Measurements from ENCODE around the gene SLC25A19. TPM values are rescaled to one million over a fixed set of nuclear protein-coding genes. Genes with fewer than 3 reads are reported as not detected.

SLC25A19 gene
- total RNA-seq, 1 donor from 2014 or later, result 10.5 TPM

DNA sequence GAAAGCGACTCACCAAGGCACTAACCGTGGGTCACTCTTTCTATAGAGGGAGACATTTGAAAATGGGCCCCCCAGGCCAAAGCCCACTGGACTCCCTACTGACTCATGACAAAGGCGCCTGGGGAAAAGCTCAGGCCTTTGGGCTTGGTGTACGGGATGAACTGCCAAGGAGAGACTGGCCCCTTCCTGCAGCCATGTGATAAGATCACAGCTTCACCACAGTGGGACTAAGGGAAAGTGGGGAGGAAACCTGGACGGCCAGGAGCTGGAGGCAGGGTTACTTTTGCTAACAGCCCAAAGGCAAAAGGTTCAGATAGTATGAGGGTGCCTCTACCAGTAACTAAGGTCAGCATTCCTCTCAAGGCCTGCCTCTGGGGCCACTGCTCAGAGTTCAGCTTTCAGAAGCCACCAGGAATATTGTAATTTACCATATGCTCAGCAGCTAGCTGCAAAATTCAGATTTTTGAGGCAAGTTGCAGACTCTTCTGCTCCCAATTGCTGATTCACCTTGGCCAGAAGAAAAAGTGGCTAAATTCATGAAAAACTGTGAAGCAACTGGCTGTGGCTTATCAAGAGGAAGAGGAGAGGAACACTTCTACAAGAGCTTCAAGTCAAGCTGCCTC is 37.1 kb upstream of the SLC25A19 start:
- TF ChIP-seq, protein P1, sequence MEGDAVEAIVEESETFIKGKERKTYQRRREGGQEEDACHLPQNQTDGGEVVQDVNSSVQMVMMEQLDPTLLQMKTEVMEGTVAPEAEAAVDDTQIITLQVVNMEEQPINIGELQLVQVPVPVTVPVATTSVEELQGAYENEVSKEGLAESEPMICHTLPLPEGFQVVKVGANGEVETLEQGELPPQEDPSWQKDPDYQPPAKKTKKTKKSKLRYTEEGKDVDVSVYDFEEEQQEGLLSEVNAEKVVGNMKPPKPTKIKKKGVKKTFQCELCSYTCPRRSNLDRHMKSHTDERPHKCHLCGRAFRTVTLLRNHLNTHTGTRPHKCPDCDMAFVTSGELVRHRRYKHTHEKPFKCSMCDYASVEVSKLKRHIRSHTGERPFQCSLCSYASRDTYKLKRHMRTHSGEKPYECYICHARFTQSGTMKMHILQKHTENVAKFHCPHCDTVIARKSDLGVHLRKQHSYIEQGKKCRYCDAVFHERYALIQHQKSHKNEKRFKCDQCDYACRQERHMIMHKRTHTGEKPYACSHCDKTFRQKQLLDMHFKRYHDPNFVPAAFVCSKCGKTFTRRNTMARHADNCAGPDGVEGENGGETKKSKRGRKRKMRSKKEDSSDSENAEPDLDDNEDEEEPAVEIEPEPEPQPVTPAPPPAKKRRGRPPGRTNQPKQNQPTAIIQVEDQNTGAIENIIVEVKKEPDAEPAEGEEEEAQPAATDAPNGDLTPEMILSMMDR (conservative IDR thresholded peaks at IDR 0.05; ENCODE audit: low read depth, low read length), result no peak
- no peak for DNase-seq (ENCODE audit: low read depth)
- no peak overlapping the region for H3K4me3 ChIP-seq (ENCODE audit: low read depth, low read length)

DNA sequence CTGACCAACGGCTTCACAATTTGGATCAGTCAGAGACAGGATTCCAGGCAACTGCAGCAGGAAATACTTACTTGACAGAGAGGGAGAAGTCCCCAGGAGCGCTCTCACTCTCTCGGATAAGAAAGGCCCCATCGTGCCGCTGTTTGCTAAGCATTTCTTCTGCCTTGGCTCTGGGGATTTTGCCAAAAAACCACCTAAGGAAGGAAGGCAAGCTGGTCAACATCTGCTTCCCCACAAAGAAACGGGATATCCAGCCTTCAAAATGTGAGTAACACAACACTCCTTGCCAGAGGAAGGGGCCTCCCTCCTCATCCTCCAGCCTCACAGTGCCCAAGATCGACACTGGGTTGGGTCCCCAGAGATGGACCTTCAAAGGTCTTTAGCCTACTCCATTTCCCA is 36.6 kb upstream of the SLC25A19 start:
- DNase-seq (ENCODE audit: low read depth), result no peak
- TF ChIP-seq, protein P1 (conservative IDR thresholded peaks at IDR 0.05; ENCODE audit: low read depth, low read length), result no peak
- no peak overlapping the region for H3K4me3 ChIP-seq (ENCODE audit: low read depth, low read length)

DNA sequence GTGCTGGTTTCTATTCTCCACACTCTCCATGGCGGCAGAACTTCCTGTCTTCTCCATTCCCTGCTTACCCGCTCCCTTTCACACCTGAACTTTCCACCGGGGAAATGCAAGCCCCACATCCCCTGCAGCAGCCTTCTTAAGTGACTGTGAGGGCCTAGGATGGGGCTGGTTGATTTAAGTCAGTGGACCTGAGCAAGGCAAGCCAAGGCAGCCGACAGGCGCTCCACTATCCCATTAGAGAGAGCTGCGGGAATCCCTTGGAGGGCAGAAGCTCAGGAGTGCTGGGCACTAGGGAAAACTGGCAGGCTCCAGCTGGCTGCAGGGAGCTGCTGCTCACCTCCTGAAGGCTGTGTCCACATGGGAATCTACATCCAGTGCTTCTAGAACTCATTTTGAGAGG is 36.1 kb upstream of the SLC25A19 start:
- no peak for DNase-seq (ENCODE audit: low read depth)
- no peak overlapping the region for H3K4me3 ChIP-seq (ENCODE audit: low read depth, low read length)
- TF ChIP-seq, protein P1 (conservative IDR thresholded peaks at IDR 0.05; ENCODE audit: low read depth, low read length), result no peak

DNA sequence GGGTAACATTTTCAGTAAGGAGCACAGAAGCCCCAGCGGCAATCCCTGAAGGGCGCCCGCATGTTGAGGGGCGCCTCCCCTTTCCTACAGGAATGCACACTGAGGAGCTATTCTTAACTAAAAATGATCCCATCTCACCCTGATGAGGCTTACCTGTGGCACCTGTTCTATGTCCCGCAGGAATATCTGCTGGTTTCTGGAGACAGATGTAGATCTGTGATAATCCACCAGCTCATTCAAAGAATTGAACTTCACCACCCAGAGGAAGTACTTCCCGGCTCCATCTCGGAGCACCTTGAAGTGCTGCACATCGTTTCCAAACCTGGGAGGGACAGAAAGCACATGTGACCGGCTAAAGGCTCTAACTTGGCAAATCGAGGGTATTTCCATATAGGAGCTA is 32.3 kb upstream of the SLC25A19 start:
- no peak overlapping the region for H3K4me3 ChIP-seq (ENCODE audit: low read depth, low read length)
- no peak for DNase-seq (ENCODE audit: low read depth)
- TF ChIP-seq, protein P1 (conservative IDR thresholded peaks at IDR 0.05; ENCODE audit: low read depth, low read length), result no peak

DNA sequence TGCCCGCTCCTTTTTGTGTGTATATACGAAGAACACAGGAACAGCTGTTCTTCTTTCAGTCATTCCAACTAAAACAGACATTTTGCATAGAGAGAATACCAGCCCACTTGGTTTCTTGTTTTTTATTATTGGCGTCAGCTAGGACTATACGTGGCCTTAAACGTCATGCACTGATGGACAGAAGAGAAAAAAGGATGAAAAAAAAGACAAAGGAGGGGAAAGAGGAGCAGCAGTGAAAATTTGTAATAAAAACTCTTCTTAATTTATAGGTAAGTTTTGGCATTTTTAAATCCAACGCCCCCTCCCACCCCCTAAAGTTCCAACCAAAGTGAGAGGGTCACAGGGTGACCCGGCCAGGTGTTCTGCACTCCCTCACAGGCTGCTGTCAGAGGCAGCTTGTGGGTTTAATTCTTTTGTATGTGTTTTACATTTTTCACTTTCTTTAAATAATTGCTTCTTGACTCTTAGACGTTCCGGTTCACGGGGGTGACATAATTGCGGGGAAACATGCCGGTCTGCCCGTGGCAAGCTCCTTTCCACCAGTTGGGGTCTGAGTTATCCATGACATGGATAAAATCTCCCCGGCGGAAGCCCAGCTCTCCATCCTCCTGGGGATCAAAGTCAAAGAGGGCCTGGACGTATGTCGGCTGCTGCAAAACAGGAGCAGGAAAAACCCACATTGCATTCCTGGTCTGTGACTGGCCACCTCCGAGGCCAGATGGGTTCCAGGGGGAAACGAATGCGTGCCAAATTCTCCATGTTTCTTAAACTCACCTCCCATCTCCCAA is 30.9 kb upstream of the SLC25A19 start:
- TF ChIP-seq, protein P1 (conservative IDR thresholded peaks at IDR 0.05; ENCODE audit: low read depth, low read length), result no peak
- no peak for DNase-seq (ENCODE audit: low read depth)
- H3K4me3 ChIP-seq (ENCODE audit: low read depth, low read length), result no peak overlapping the region

DNA sequence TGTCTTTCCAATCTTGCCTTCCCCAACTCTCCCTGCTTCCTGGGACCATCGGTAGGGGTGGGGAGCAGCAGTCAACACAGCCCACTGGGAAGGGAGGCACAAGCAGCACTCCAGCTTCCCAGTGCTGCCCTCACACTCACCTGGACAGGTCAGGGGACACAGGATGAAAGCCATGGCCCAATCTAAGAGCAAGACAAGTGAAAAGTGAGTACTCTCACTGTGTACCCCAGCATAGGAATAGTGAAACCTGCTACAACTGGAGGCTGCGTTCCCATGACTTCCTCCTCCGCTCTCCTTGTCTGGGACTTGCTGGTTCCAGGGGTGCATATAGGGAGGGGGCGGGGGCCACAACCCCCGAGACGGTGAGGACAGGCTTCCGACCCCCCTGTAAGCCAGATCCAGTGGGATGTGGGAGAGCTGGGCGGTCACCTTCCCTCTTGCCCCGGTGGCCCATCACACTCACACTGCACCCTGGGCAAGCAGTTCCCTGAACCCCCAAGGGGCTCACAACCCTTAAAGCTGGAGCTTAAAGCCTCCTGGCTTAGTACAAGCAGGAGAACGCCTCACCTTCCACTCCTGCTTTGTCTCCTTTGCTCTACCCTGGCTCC is 29.5 kb upstream of the SLC25A19 start:
- no peak for DNase-seq (ENCODE audit: low read depth)
- TF ChIP-seq, protein P1 (conservative IDR thresholded peaks at IDR 0.05; ENCODE audit: low read depth, low read length), result no peak
- H3K4me3 ChIP-seq (ENCODE audit: low read depth, low read length), result no peak overlapping the region
